H1 (cell line): ENCODE measurements around the gene RPL3. TPM values are rescaled to one million over a fixed set of nuclear protein-coding genes. Genes with fewer than 3 reads are reported as not detected.

Experiments
- CTCF ChIA-PET: fragments of 300-600 bp; sonication (Branson Sonifier 250); formaldehyde crosslinking; loops from one replicate; lab custom pipeline; 2021; ENCODE audit not compliant: partially characterized antibody; lab: Charles Lee
- POLR2A ChIA-PET: fragments of 300-600 bp; sonication (Branson Sonifier 250); formaldehyde crosslinking; loops from one replicate; lab custom pipeline; 2021; ENCODE audit warnings: inconsistent platforms; ENCODE audit not compliant: partially characterized antibody; lab: Charles Lee
- DNase-seq, 2 experiments: peaks; one replicate each; pipeline versions ENCODE4 v3.0.0 to v3.0.0-alpha.2; 2010 to 2022; ENCODE audit warnings: low spot score in 2 of 2, low read depth in 1 of 2, mixed read lengths in 1 of 2
- FAIRE-seq: peaks from 2 replicates; lab custom pipeline; 2011; peaks lifted over from hg19 to GRCh38; lab: Jason Lieb, UNC
- H2AFZ ChIP-seq: 2 replicates; pipeline ENCODE4 v1.8.1; 2012; ENCODE audit warnings: low read length, inconsistent platforms
- H2AK5ac ChIP-seq: 2 replicates; pipeline ENCODE4 v1.6.1; 2013; ENCODE audit warnings: low read depth, low read length
- H2BK120ac ChIP-seq: replicated peaks from 2 replicates; pipeline ENCODE3; 2013; ENCODE audit warnings: low read depth, low read length, inconsistent platforms
- H2BK12ac ChIP-seq: 2 replicates; pipeline ENCODE4 v1.6.1; 2013; ENCODE audit warnings: low read depth, low read length
- H2BK15ac ChIP-seq: 2 replicates; pipeline ENCODE4 v1.6.1; 2013; ENCODE audit warnings: low read length
- H2BK20ac ChIP-seq: 2 replicates; pipeline ENCODE4 v1.6.1; 2013; ENCODE audit warnings: low read length
- H2BK5ac ChIP-seq: 2 replicates; pipeline ENCODE4 v1.6.1; 2013; ENCODE audit warnings: low read depth, low read length
- H3K14ac ChIP-seq: 2 replicates; pipeline ENCODE4 v1.6.1; 2013; ENCODE audit warnings: inconsistent platforms; ENCODE audit not compliant: insufficient read length
- H3K18ac ChIP-seq: 2 replicates; pipeline ENCODE4 v1.6.1; 2013; ENCODE audit warnings: low read length; ENCODE audit errors: extremely low read depth
- H3K23ac ChIP-seq: 2 replicates; pipeline ENCODE4 v1.6.1; 2013; ENCODE audit warnings: inconsistent platforms; ENCODE audit not compliant: insufficient read length
- H3K23me2 ChIP-seq: 2 replicates; pipeline ENCODE4 v1.6.1; 2013; ENCODE audit warnings: low read depth, low read length
- H3K27ac ChIP-seq: 2 replicates; pipeline ENCODE4 v1.6.1; 2011; ENCODE audit warnings: low read depth, low read length, inconsistent platforms
- H3K27me3 ChIP-seq, 4 experiments: replicated peaks in 1 of 4; 1 replicate in 1 of 4; 2 replicates in 3 of 4; pipeline versions ENCODE4 v1.6.1 to v1.8.1; 2011 to 2013; ENCODE audit warnings: low read length in 3 of 4, mild to moderate bottlenecking in 3 of 4, inconsistent platforms in 2 of 4, mixed read lengths in 2 of 4, moderate library complexity in 1 of 4; ENCODE audit not compliant: control insufficient read depth in 3 of 4, insufficient read depth in 3 of 4; ENCODE audit errors: extremely low read depth in 1 of 4
- H3K36me3 ChIP-seq, 4 experiments: 2 replicates each; pipeline versions ENCODE4 v1.6.1 to v1.8.1; 2011 to 2013; ENCODE audit warnings: mild to moderate bottlenecking in 4 of 4, low read length in 3 of 4, moderate library complexity in 2 of 4, control low read depth in 1 of 4, inconsistent platforms in 1 of 4; ENCODE audit not compliant: insufficient read depth in 4 of 4, control insufficient read depth in 2 of 4
- H3K4ac ChIP-seq: replicated peaks from 2 replicates; pipeline ENCODE3; 2013; ENCODE audit warnings: low read length, low read depth, mixed read lengths, inconsistent platforms; ENCODE audit not compliant: insufficient read length
- H3K4me1 ChIP-seq, 4 experiments: replicated peaks in 1 of 4; 1 replicate in 1 of 4; 2 replicates in 3 of 4; pipeline versions ENCODE4 v1.6.1 to v1.8.1; 2011 to 2013; ENCODE audit warnings: low read length in 3 of 4, inconsistent platforms in 2 of 4, mixed read lengths in 1 of 4; ENCODE audit not compliant: insufficient read depth in 4 of 4, control insufficient read depth in 3 of 4
- H3K4me2 ChIP-seq, 2 experiments: 2 replicates each; pipeline versions ENCODE4 v1.6.1 to v1.8.1; 2011 to 2013; ENCODE audit warnings: low read depth in 2 of 2, low read length in 2 of 2, control low read depth in 1 of 2, inconsistent platforms in 1 of 2, mild to moderate bottlenecking in 1 of 2; ENCODE audit not compliant: insufficient read depth in 1 of 2
- H3K4me3 ChIP-seq, 4 experiments: fragments of 200-600, 300-600 bp in 1 of 4; sonication (generic), shearing (Covaris generic), sonication (Bioruptor Twin) in 1 of 4; 2 replicates each; pipeline versions ENCODE4 v1.5.1 to v1.8.1; 2011 to 2016; ENCODE audit warnings: low read length in 4 of 4, low read depth in 3 of 4, control low read depth in 2 of 4, inconsistent platforms in 2 of 4, mild to moderate bottlenecking in 2 of 4, mixed read lengths in 1 of 4, moderate library complexity in 1 of 4; ENCODE audit not compliant: insufficient read depth in 2 of 4; ENCODE audit errors: extremely low read depth in 1 of 4
- H3K56ac ChIP-seq: replicated peaks from 2 replicates; pipeline ENCODE3; 2013; ENCODE audit warnings: low read depth, mild to moderate bottlenecking, mixed read lengths, low read length, inconsistent platforms; ENCODE audit not compliant: insufficient read length
- H3K79me1 ChIP-seq: 2 replicates; pipeline ENCODE4 v1.6.1; 2013; ENCODE audit warnings: low read depth, low read length, control low read depth
- H3K79me2 ChIP-seq, 2 experiments: 2 replicates each; pipeline versions ENCODE4 v1.6.1 to v1.8.1; 2012 to 2013; ENCODE audit warnings: low read length in 2 of 2, mild to moderate bottlenecking in 2 of 2, inconsistent platforms in 1 of 2; ENCODE audit not compliant: insufficient read depth in 2 of 2, control insufficient read depth in 1 of 2
- H3K9ac ChIP-seq, 4 experiments: replicated peaks in 1 of 4; 1 replicate in 1 of 4; 2 replicates in 3 of 4; pipeline versions ENCODE4 v1.6.1 to v1.8.1; 2011 to 2013; ENCODE audit warnings: low read depth in 3 of 4, low read length in 3 of 4, control low read depth in 2 of 4, mild to moderate bottlenecking in 2 of 4, moderate library complexity in 2 of 4, inconsistent platforms in 1 of 4; ENCODE audit errors: extremely low read depth in 1 of 4
- H3K9me3 ChIP-seq, 2 experiments: 2 replicates each; pipeline versions ENCODE4 v1.6.1 to v1.8.1; 2012 to 2013; ENCODE audit warnings: mild to moderate bottlenecking in 2 of 2, moderate library complexity in 2 of 2, control low read depth in 1 of 2, inconsistent platforms in 1 of 2, low read depth in 1 of 2, low read length in 1 of 2, mixed read lengths in 1 of 2; ENCODE audit not compliant: insufficient read depth in 2 of 2
- H4K20me1 ChIP-seq, 2 experiments: replicated peaks in 1 of 2; 2 replicates each; pipeline versions ENCODE3 to v1.8.1; 2011 to 2013; ENCODE audit warnings: inconsistent platforms in 2 of 2, low read length in 2 of 2, mild to moderate bottlenecking in 1 of 2; ENCODE audit not compliant: insufficient read depth in 2 of 2, control insufficient read depth in 1 of 2
- H4K5ac ChIP-seq: 2 replicates; pipeline ENCODE4 v1.6.1; 2013; ENCODE audit warnings: low read length, low read depth, mixed read lengths, inconsistent platforms; ENCODE audit not compliant: insufficient read length
- H4K8ac ChIP-seq: 2 replicates; pipeline ENCODE4 v1.8.0; 2013; ENCODE audit warnings: mild to moderate bottlenecking, moderate library complexity, low read length, inconsistent platforms; ENCODE audit not compliant: insufficient read depth; ENCODE audit errors: extremely low read depth
- H4K91ac ChIP-seq: replicated peaks from 2 replicates; pipeline ENCODE3; 2013; ENCODE audit warnings: low read length, mixed read lengths, inconsistent platforms; ENCODE audit not compliant: insufficient read length
- EP300 ChIP-seq, 2 experiments: IDR thresholded peaks; 1 replicate in 1 of 2; 2 replicates in 1 of 2; pipeline ENCODE4 v1.6.1; 2011 to 2012; ENCODE audit warnings: low read depth in 2 of 2, low read length in 2 of 2, mild to moderate bottlenecking in 2 of 2, borderline replicate concordance in 1 of 2, inconsistent platforms in 1 of 2, moderate library complexity in 1 of 2
- GABPA ChIP-seq: IDR thresholded peaks from 2 replicates; pipeline ENCODE4 v1.6.1; 2011; ENCODE audit warnings: mild to moderate bottlenecking, low read length, moderate library complexity, borderline replicate concordance; ENCODE audit not compliant: insufficient read depth
- GTF2F1 ChIP-seq: IDR thresholded peaks from 2 replicates; pipeline ENCODE4 v1.6.1; 2012; ENCODE audit warnings: low read depth, low read length, improper control_type of control experiment, borderline replicate concordance
- HDAC2 ChIP-seq, 2 experiments: fragments of 300-600 bp in 1 of 2; sonication (generic) in 1 of 2; IDR thresholded peaks; 2 replicates each; pipeline ENCODE4 v1.6.1; 2011 to 2012; ENCODE audit warnings: low read depth in 2 of 2, low read length in 2 of 2, mild to moderate bottlenecking in 2 of 2, moderate library complexity in 2 of 2, borderline replicate concordance in 1 of 2, inconsistent platforms in 1 of 2
- JUND ChIP-seq: IDR thresholded peaks from 2 replicates; pipeline ENCODE4 v1.6.1; 2011; ENCODE audit warnings: mild to moderate bottlenecking, improper control_type of control experiment, low read length
- SP2 ChIP-seq: IDR thresholded peaks from 2 replicates; pipeline ENCODE4 v1.6.1; 2012; ENCODE audit warnings: mild to moderate bottlenecking, low read length, inconsistent platforms
- TCF12 ChIP-seq: IDR thresholded peaks from 2 replicates; pipeline ENCODE4 v1.6.1; 2011; ENCODE audit warnings: low read depth, mild to moderate bottlenecking, low read length
- USF2 ChIP-seq: IDR thresholded peaks from 2 replicates; pipeline ENCODE4 v1.6.1; 2011; ENCODE audit warnings: low read length, improper control_type of control experiment
- YY1 ChIP-seq: IDR thresholded peaks from 2 replicates; pipeline ENCODE4 v1.6.1; 2011; ENCODE audit warnings: low read depth, mild to moderate bottlenecking, low read length
- ZNF274 ChIP-seq: IDR thresholded peaks from 2 replicates; pipeline ENCODE4 v1.7.0; 2012; ENCODE audit warnings: low read length, borderline replicate concordance; ENCODE audit errors: extremely low read depth
- WGBS, 2 experiments: shearing (Covaris generic) in 1 of 2; methylation state at CpG; one replicate each; pipeline versions ENCODE4 v1.1.6 to v1.1.7; 2013 to 2015; ENCODE audit warnings: low lambda C conversion rate in 2 of 2, mixed read lengths in 2 of 2, inconsistent platforms in 1 of 2, low coverage in 1 of 2, missing lambda C conversion rate in 1 of 2; ENCODE audit not compliant: insufficient replicate concordance in 2 of 2, insufficient coverage in 1 of 2, insufficient read length in 1 of 2; ENCODE audit errors: extremely low coverage in 1 of 2, missing lambda C conversion rate in 1 of 2; 5-methylcytosine and 5-hydroxymethylcytosine counted together
- polyA plus RNA-seq, 7 experiments: library from polyadenylated mRNA; depleted of rRNA in 3 of 7; stranded (reverse) in 5 of 7; unstranded in 2 of 7; fragments of >200 nt in 5 of 7; fragments of 200-250 nt in 2 of 7; gene quantifications; 1 replicate in 5 of 7; 2 replicates in 1 of 7; 4 replicates in 1 of 7; pipeline versions ENCODE4 v1.2.1 to v1.2.3, GENCODE V29; 2011 to 2013; ENCODE audit warnings: missing spikeins in 2 of 7, mixed read lengths in 2 of 7
- total RNA-seq: library from RNA; stranded (reverse); fragmentation: NEBNext Ultra II Directional; extraction: Animal tissue kit (Norgen Biotek cat#: 25700); gene quantifications from 2 replicates; pipeline ENCODE4 v1.2.1, GENCODE V29; 2021

RPL3 gene
- total and polyA plus RNA-seq, 2 of the 8 experiments (the other 6 are each of a cell fraction or from before 2014, with no cell fraction given): 2,865 to 5,466 TPM

- Histone ChIP-seq H2BK12ac (0 out of 2 replicates have a peak overlapping the region, but pooled peaks have one; percentile 39), H3K14ac (no peak overlapping the region), H3K56ac (no peak overlapping the region), H3K27me3 (0 out of 7 replicates have a peak, but pooled peaks cover 0 to 2% (median 0%) of the 10 kb centered on the region in 4 experiments), H4K91ac (no peak overlapping the region), H3K27ac (no peak overlapping the region), H4K5ac (no peak overlapping the region), H3K4me1 (peaks cover 4 to 40% (median 25%) of the 10 kb centered on the region in 4 experiments), H2BK120ac (no peak overlapping the region), H2BK20ac (no peak overlapping the region), H3K4me3 (no peak overlapping the region), H3K18ac (no peak overlapping the region; the same call in 1 of the 2 replicates), H2AK5ac (no peak overlapping the region), H2AFZ (no peak overlapping the region), H3K79me1 (peaks cover 9% of the 10 kb centered on the region), H3K23ac (no peak overlapping the region), H4K8ac (no peak overlapping the region), H3K4ac (no peak overlapping the region), H4K20me1 (peaks cover 5 to 11% of the 10 kb centered on the region in 2 experiments), H3K79me2 (peaks cover 0 to 4% of the 10 kb centered on the region in 2 experiments; a peak in 1 of 4 replicates), H3K23me2 (no peaks in the 10 kb centered on the region), H3K9ac (peak overlapping the region in 1 of 4 experiments; percentile 39; a peak in 1 of 7 replicates), H2BK5ac (no peak overlapping the region), H3K9me3 (no peaks in the 10 kb centered on the region), H2BK15ac (peak overlapping the region; percentile 61), H3K4me2 (no peak overlapping the region), H3K36me3 (no peaks in the 10 kb centered on the region; a peak in 1 of 8 replicates)
- WGBS, 2 experiments: 84% methylated on average over 11 of the region's 11 CpGs; no CpG with 5 or more reads in 1 of the 2 experiments
- DNase-seq (no peak), FAIRE-seq (no peak)
- POLR2A ChIA-PET: interaction anchor here (1.3 to 22.5 kb wide), 6 partner anchors 13 to 50 kb away, joined by 3 to 413 read pairs (median 4); partner anchors contain the start of gene RPL3
- CTCF ChIA-PET: interaction anchor here (0.9 to 4.1 kb wide), 8 partner anchors 9 to 150 kb away, joined by 3 to 18 read pairs (median 3); no protein-coding TSS in a partner anchor
- TF ChIP-seq TCF12 (no peak), USF2 (no peak), GTF2F1 (no peak), ZNF274 (no peak), YY1 (no peak), GABPA (no peak), HDAC2 (IDR thresholded peaks at IDR 0.05; ENCODE audit: borderline replicate concordance in 1 of 2, low read depth in 2 of 2, low read length in 2 of 2) (no peak), SP2 (no peak), JUND (no peak), EP300 (IDR thresholded peaks at IDR 0.05; ENCODE audit: borderline replicate concordance in 1 of 2, low read depth in 2 of 2, low read length in 2 of 2) (no peak)
Observed at GRCh38 chr22:39364714-39365491, 45.5 kb upstream of the RPL3 start.
